K562 (cell line): ENCODE data around the gene C2CD4D. TPM values are rescaled to one million over a fixed set of nuclear protein-coding genes. Genes with fewer than 3 reads are reported as not detected.
A peak's percentile ranks its signal among the peaks of the same experiment; 100 is the strongest.

Source experiments
- CBX2 ChIP-seq: fragments of 200-600 bp; sonication (generic); IDR thresholded peaks from one replicate; pipeline ENCODE4 v1.6.1; 2012; ENCODE audit warnings: mild to moderate bottlenecking, low read length, inconsistent platforms; ENCODE audit not compliant: insufficient read depth, poor library complexity, severe bottlenecking
- HMG20A ChIP-seq: fragments of 450-650 bp; formaldehyde crosslinking; conservative IDR thresholded peaks from 2 replicates; pipeline ENCODE4 v1.4.0; 2020; ENCODE audit warnings: mild to moderate bottlenecking, mixed read lengths
- MAFG ChIP-seq: fragments of 450-650 bp; conservative IDR thresholded peaks from 2 replicates; pipeline ENCODE4 v1.6.1; 2016; ENCODE audit warnings: missing genetic modification characterization, missing compliant biosample characterization
- PHB ChIP-seq: fragments of 250-450 bp; sonication (Bioruptor Pico); IDR thresholded peaks from 2 replicates; pipeline ENCODE4 v1.5.0; 2021
- RAD51 ChIP-seq: fragments of 450-650 bp; IDR thresholded peaks from 2 replicates; pipeline ENCODE4 v1.7.1; 2016; ENCODE audit warnings: low read depth, mild to moderate bottlenecking, borderline replicate concordance
- RBM34 ChIP-seq: fragments of 200-400 bp; formaldehyde crosslinking; IDR thresholded peaks from 2 replicates; pipeline ENCODE4 v1.6.1; 2018; ENCODE audit warnings: low read length, borderline replicate concordance; ENCODE audit not compliant: insufficient read depth
- ZNF583 ChIP-seq: fragments of 250-450 bp; sonication (Bioruptor Pico); IDR thresholded peaks from 2 replicates; pipeline ENCODE4 v1.4.0; 2020
- polyA plus RNA-seq, 8 experiments: library from polyadenylated mRNA; depleted of rRNA in 4 of 8; stranded (reverse) in 5 of 8; unstranded in 3 of 8; fragments of >200 nt; fragmentation: Nextera tagmentation in 2 of 8; fragmentation: Illumina TruSeq in 1 of 8; extraction: Ambion mirVana in 2 of 8; extraction: Trizol in 1 of 8; gene quantifications; 2 replicates each; pipeline versions ENCODE4 v1.2.1 to v1.2.3, GENCODE V29; 2011 to 2014; ENCODE audit warnings: inconsistent platforms in 1 of 8, missing spikeins in 1 of 8
- total RNA-seq, 7 experiments: library from RNA; depleted of rRNA in 6 of 7; stranded (reverse); fragments of >200 nt in 6 of 7; fragmentation: Illumina TruSeq in 2 of 7; extraction: Trizol in 2 of 7; gene quantifications; 2 replicates each; pipeline versions ENCODE4 v1.2.1 to v1.2.3, GENCODE V29; 2011 to 2021; ENCODE audit warnings: low replicate concordance in 1 of 7
- TF ChIP-seq, protein P1 (sequence below), 2 experiments: fragments of 250-450 bp in 1 of 2; fragments of 450-650 bp in 1 of 2; sonication (Bioruptor Pico) in 1 of 2; IDR thresholded peaks; 2 replicates each; pipeline versions ENCODE4 v1.6.1 to v1.8.0; 2016 to 2021; ENCODE audit warnings: mild to moderate bottlenecking in 2 of 2, moderate library complexity in 2 of 2, missing compliant biosample characterization in 1 of 2, missing genetic modification characterization in 1 of 2
- TF ChIP-seq, protein P2 (sequence below): fragments of 250-450 bp; sonication (Bioruptor Pico); IDR thresholded peaks from 2 replicates; pipeline ENCODE4 v1.4.0; 2020; ENCODE audit warnings: borderline replicate concordance
- TF ChIP-seq, protein P3 (sequence below): sonication (generic); formaldehyde crosslinking; IDR thresholded peaks from 2 replicates; pipeline ENCODE4 v1.8.1; 2023; ENCODE audit warnings: mild to moderate bottlenecking, missing genetic modification reagents, moderate library complexity
- TF ChIP-seq, protein P4 (sequence below): fragments of 250-450 bp; sonication (Bioruptor Pico); IDR thresholded peaks from 2 replicates; pipeline ENCODE4 v1.8.0; 2022; ENCODE audit warnings: inconsistent platforms, mild to moderate bottlenecking, moderate library complexity, borderline replicate concordance
- TF ChIP-seq, protein P5 (sequence below), 2 experiments: fragments of 450-650 bp in 1 of 2; sonication (generic) in 1 of 2; formaldehyde crosslinking; conservative IDR thresholded peaks; 2 replicates each; pipeline versions ENCODE4 v1.4.0 to v1.8.1; 2020 to 2022; ENCODE audit warnings: mild to moderate bottlenecking in 1 of 2, missing genetic modification reagents in 1 of 2
- TF ChIP-seq, protein P6 (sequence below): IDR thresholded peaks from 2 replicates; pipeline ENCODE4 v1.6.1; 2012; ENCODE audit warnings: low read depth, low read length, improper control_type of control experiment, borderline replicate concordance
- TF ChIP-seq, protein P7 (sequence below): fragments of 450-650 bp; formaldehyde crosslinking; IDR thresholded peaks from 2 replicates; pipeline ENCODE4 v1.4.0; 2022; ENCODE audit warnings: missing genetic modification characterization

C2CD4D gene
- total and polyA plus RNA-seq, 9 of the 15 experiments (the other 6 are each of a cell fraction or from before 2014, with no cell fraction given) = not detected

DNA sequence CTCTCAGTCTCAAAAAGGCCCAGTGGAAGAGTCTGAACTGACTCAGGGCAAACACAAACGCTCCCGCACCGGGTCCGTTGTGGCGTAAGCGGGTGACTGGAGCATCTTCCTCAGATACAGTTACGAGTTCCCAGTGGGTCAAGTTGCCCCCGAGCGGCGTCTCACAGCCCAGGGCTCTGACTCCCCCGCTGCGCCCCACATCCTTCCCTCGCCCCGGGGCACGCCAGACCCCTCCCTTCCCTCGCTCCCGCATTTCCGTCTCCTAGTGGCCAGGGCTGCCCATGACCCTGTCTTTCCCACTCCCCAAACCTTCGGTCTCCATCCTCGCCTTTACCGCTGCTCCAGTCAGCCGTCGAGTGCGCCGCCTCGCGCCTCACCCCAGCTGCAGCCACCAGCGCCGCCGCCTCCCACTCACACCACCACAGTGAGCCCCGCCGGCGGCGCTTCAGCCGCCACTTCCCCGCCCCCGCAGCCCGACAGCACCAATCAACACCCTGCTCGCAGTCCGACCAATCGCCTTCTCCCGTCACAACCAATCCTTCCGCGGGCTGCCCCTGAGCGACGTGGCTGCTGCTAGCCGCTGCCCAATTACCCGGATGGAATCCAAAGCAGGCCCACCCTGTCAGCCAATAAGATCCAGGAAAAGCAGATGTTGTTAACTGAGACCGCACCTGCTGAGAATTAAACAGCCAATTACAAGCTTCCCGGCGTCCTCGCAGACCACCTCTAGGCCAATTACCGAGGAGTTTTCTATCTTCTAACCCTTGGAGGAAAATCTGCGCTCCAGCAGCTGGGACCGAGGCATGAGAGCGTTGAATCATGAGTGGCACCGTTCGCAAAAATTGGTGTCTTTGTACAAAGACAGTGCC is 49.3 kb downstream of the C2CD4D start, which contains the start of gene TDRKH (continued):
- TF ChIP-seq, protein P1, sequence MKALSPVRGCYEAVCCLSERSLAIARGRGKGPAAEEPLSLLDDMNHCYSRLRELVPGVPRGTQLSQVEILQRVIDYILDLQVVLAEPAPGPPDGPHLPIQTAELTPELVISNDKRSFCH (CRISPR knock-in tag; IDR thresholded peaks at IDR 0.05) = no peak
- TF ChIP-seq, protein P1 (tag; IDR thresholded peaks at IDR 0.05) = no peak
- no peak for TF ChIP-seq RBM34
- TF ChIP-seq, protein P2, sequence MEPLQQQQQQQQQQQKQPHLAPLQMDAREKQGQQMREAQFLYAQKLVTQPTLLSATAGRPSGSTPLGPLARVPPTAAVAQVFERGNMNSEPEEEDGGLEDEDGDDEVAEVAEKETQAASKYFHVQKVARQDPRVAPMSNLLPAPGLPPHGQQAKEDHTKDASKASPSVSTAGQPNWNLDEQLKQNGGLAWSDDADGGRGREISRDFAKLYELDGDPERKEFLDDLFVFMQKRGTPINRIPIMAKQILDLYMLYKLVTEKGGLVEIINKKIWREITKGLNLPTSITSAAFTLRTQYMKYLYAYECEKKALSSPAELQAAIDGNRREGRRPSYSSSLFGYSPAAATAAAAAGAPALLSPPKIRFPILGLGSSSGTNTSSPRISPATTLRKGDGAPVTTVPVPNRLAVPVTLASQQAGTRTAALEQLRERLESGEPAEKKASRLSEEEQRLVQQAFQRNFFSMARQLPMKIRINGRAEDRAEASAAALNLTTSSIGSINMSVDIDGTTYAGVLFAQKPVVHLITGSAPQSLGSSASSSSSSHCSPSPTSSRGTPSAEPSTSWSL (CRISPR knock-in tag) = no peak
- TF ChIP-seq, protein P3, sequence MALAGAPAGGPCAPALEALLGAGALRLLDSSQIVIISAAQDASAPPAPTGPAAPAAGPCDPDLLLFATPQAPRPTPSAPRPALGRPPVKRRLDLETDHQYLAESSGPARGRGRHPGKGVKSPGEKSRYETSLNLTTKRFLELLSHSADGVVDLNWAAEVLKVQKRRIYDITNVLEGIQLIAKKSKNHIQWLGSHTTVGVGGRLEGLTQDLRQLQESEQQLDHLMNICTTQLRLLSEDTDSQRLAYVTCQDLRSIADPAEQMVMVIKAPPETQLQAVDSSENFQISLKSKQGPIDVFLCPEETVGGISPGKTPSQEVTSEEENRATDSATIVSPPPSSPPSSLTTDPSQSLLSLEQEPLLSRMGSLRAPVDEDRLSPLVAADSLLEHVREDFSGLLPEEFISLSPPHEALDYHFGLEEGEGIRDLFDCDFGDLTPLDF (CRISPR knock-in tag) = no peak
- TF ChIP-seq PHB = peak; percentile 73; the same call in 1 of the 2 replicates
- TF ChIP-seq MAFG (tag) = no peak
- TF ChIP-seq, protein P4, sequence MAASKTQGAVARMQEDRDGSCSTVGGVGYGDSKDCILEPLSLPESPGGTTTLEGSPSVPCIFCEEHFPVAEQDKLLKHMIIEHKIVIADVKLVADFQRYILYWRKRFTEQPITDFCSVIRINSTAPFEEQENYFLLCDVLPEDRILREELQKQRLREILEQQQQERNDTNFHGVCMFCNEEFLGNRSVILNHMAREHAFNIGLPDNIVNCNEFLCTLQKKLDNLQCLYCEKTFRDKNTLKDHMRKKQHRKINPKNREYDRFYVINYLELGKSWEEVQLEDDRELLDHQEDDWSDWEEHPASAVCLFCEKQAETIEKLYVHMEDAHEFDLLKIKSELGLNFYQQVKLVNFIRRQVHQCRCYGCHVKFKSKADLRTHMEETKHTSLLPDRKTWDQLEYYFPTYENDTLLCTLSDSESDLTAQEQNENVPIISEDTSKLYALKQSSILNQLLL = no peak
- TF ChIP-seq, protein P5, sequence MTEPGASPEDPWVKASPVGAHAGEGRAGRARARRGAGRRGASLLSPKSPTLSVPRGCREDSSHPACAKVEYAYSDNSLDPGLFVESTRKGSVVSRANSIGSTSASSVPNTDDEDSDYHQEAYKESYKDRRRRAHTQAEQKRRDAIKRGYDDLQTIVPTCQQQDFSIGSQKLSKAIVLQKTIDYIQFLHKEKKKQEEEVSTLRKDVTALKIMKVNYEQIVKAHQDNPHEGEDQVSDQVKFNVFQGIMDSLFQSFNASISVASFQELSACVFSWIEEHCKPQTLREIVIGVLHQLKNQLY (CRISPR knock-in tag; conservative IDR thresholded peaks at IDR 0.05) = no peak
- no peak for TF ChIP-seq ZNF583 (CRISPR knock-in tag)
- TF ChIP-seq, protein P6, sequence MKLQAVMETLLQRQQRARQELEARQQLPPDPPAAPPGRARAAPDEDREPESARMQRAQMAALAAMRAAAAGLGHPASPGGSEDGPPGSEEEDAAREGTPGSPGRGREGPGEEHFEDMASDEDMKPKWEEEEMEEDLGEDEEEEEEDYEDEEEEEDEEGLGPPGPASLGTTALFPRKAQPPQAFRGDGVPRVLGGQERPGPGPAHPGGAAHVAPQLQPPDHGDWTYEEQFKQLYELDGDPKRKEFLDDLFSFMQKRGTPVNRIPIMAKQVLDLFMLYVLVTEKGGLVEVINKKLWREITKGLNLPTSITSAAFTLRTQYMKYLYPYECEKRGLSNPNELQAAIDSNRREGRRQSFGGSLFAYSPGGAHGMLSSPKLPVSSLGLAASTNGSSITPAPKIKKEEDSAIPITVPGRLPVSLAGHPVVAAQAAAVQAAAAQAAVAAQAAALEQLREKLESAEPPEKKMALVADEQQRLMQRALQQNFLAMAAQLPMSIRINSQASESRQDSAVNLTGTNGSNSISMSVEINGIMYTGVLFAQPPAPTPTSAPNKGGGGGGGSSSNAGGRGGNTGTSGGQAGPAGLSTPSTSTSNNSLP = no peak
- TF ChIP-seq RAD51 = no peak
- no peak for TF ChIP-seq HMG20A
- no peak for TF ChIP-seq CBX2
- TF ChIP-seq, protein P7, sequence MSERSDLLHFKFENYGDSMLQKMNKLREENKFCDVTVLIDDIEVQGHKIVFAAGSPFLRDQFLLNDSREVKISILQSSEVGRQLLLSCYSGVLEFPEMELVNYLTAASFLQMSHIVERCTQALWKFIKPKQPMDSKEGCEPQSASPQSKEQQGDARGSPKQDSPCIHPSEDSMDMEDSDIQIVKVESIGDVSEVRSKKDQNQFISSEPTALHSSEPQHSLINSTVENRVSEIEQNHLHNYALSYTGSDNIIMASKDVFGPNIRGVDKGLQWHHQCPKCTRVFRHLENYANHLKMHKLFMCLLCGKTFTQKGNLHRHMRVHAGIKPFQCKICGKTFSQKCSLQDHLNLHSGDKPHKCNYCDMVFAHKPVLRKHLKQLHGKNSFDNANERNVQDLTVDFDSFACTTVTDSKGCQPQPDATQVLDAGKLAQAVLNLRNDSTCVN (CRISPR knock-in tag) = no peak
